Placental epithelial cell (primary cell): Measurements from ENCODE around the gene ADK. TPM values are rescaled to one million over a fixed set of nuclear protein-coding genes. Genes with fewer than 3 reads are reported as not detected.

Experiments
- small RNA-seq: library from RNA; depleted of rRNA; stranded (forward); fragments of <200 nt; gene quantifications from one replicate; pipeline ENCODE3, GENCODE V24; 2012
- total RNA-seq: library from RNA; depleted of rRNA; stranded (reverse); fragments of >200 nt; gene quantifications from 2 replicates; pipeline ENCODE4 v1.2.3, GENCODE V29; 2012

Gene ADK
- total RNA-seq, result 56.1 and 93.8 TPM in 2 replicates

GRCh38 chr10:74150990-74151878 lies at the start of gene ADK:
Gene ADK, plus strand, starts transcription at chr10:74151221. Its CDS starts 58 bp downstream, at chr10:74151279.

GRCh38 chr10:74150204-74150989 lies 624 bp upstream of the ADK start, which contains the start of gene AP3M1:
Gene AP3M1, minus strand, starts transcription at chr10:74150828. Its CDS starts 12,449 bp downstream, at chr10:74138379.

Small RNAs within 50 kb of the gene (small RNA-seq; reads per million reads assigned to genes)
- gene RF00019 (not detected), gene TIMM9P1 (not detected)

Other genes with a start within 250 kb of the ADK start
- 2.7 and 7.0 TPM in 2 replicates for gene PLAU, start 240.1 kb upstream of the ADK start, total RNA-seq
- 68.3 and 157 TPM in 2 replicates for gene VCL, start 153.1 kb upstream of the ADK start, total RNA-seq
- gene AP3M1, start 393 bp upstream of the ADK start, total RNA-seq, result 27.1 and 50.6 TPM in 2 replicates